Left kidney (tissue), 2 donors: ENCODE measurements around the gene IL1RAP. TPM values are rescaled to one million over a fixed set of nuclear protein-coding genes. Genes with fewer than 3 reads are reported as not detected.
"Not testable (repeated sequence)": the region's sequence is repeated elsewhere in the genome, so short reads cannot be mapped to it uniquely, and the experiment has no call there.

Experiments
- DNase-seq: peaks from one replicate; pipeline ENCODE4 v3.0.0-alpha.2; 2013
- polyA plus RNA-seq: library from polyadenylated mRNA; unstranded; fragments of 120-200 nt; gene quantifications from one replicate; pipeline ENCODE4 v1.2.1, GENCODE V29; 2013; ENCODE audit not compliant: insufficient read length

The IL1RAP gene
- polyA plus RNA-seq, 1 donor: 17.4 TPM

- no peak for DNase-seq
These were observed 9.3 kb upstream of the IL1RAP start for GRCh38 chr3:190504354-190505125.

- DNase-seq: no peak
These were observed 8.4 kb upstream of the IL1RAP start for GRCh38 chr3:190505381-190506003.

- DNase-seq: no peak
These were observed 7.6 kb upstream of the IL1RAP start for GRCh38 chr3:190506271-190506670.

GRCh38 chr3:190512666-190513065, 1.2 kb upstream of the IL1RAP start:
- DNase-seq: no peak

GRCh38 chr3:190514413-190515153, 698 bp downstream of the IL1RAP start:
- DNase-seq: peak; percentile 25

GRCh38 chr3:190516416-190516815, 2.5 kb downstream of the IL1RAP start:
- no peak for DNase-seq

GRCh38 chr3:190517687-190518086, 3.8 kb downstream of the IL1RAP start:
- DNase-seq: no peak

- not testable (repeated sequence) for DNase-seq
These were observed 4.6 kb downstream of the IL1RAP start for GRCh38 chr3:190518531-190518930.

DNA sequence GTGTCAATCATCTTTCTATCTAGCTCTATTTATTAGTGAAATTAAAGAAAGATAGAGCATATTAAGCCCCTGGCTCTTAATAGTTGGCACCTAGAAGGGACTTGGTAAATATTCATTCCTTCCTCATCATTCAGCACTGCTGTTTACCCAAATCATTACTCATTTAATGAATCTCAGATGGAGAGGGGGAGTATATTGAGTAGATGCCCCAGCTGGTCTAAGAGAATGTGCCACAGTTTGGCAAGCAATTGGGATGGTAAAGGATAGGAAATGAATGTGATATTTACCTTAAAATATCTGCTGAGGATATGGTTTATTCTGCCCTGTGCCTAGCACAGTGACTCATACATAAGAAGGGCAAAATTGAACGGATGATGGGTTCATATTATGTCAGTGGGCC, 6.0 kb downstream of the IL1RAP start:
- DNase-seq: no peak

DNA sequence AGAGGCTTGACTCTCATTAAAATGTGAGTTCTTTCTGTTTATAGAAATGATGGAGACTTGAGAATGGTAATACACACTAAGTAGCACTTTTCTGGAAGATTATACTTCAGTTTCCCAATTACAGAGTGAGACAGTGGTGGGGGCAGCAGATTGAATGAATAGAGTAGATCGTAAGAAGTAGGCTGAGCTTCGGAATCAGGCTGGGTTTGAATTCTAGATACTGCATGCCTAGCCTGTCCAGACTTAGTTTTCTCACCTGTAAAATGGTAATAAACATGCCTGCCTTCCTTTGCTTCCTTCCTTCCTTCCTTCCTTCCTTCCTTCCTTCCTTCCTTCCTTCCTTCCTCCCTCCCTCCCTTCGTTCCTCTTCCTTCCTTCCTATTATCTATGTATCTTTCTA, 8.1 kb downstream of the IL1RAP start:
- DNase-seq: no peak

DNA sequence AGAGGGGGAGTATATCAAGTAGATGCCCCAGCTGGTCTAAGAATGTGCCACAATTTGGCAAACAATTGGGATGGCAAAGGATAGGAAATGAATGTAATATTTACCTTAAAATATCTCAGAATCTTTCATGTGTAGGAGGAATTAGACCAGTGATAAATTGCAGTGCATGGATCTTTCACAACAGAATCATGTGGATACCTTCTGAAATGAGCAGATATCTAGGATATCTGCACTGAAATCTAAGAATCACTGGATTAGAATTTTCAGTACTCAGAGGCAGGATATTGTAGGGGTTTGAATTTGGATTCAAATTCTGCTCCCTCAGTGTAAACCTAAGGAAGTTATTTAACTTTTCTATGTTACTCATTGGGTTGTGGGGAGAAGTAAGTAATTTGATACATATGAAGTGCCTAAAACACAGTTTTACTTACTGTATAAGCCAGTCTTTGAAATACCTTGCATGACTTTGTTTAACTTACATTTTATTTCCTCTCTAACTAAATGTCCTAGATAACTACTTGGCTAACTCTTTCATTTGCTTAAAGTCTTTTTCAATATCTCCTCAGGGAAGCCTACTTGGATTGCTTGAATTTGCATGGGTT, 8.8 kb downstream of the IL1RAP start:
- no peak for DNase-seq

GRCh38 chr3:190524942-190525341, 11.1 kb downstream of the IL1RAP start:
- no peak for DNase-seq

- no peak for DNase-seq
These were observed 11.7 kb downstream of the IL1RAP start for GRCh38 chr3:190525634-190526033.

DNA sequence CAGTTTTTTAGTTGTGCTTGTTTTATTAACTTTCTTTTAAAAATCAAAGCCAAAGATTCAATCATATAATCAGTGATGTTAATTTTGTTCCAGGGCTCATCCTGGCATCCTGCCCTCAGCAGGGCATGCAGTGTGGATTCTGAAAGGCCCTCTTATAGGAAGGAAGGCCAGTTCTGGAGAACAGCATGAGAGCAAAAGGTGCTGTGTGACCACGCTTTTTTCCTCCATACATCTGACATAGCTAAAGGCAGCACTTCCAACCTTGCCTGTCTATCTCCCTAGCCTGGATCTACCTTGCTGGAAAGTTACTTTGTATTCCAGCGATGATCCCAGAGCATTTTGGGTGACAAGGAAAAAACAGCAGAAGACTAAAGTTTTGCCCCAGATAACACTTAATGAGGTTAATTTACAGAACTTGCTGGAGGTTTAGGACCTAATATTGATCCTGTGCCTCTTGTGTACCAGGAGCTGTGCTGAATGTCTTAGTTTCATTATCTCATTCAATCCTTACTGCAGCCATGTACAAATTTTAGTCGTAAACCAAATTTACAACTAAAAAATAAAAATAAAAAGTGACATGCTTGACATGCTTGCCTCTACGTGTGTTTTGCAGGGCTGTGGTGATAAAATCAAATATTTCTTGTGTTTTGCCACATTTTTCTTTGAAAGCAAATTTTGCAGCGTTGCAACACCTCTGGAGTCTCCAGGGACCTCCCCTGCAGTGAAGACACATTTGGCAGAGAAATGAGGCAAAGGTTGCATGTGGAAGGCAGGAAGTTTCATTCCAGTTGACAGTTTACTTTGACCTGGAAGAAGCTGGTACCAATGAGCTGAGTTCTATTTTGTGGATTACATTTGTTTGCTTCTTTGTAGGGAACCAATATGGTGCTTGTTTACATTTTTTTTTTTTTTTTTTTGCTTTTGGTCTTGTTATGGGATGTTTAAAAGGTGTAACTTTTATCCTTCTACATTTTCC, 13.2 kb downstream of the IL1RAP start:
- no peak for DNase-seq

- DNase-seq: no peak
These were observed 14.8 kb downstream of the IL1RAP start for GRCh38 chr3:190528706-190529105.

- DNase-seq: no peak
These were observed 17.5 kb downstream of the IL1RAP start for GRCh38 chr3:190531406-190531805.

- DNase-seq: no peak
These were observed 18.9 kb downstream of the IL1RAP start for GRCh38 chr3:190532731-190533203.

- DNase-seq: no peak
These were observed 19.8 kb downstream of the IL1RAP start for GRCh38 chr3:190533511-190534281.

- no peak for DNase-seq
These were observed 20.5 kb downstream of the IL1RAP start for GRCh38 chr3:190534386-190534785.

GRCh38 chr3:190534986-190535385, 21.1 kb downstream of the IL1RAP start:
- no peak for DNase-seq

GRCh38 chr3:190537146-190537545, 23.3 kb downstream of the IL1RAP start:
- DNase-seq: no peak
